ENCODE results near the gene SHROOM2.

Gene SHROOM2

DNA sequence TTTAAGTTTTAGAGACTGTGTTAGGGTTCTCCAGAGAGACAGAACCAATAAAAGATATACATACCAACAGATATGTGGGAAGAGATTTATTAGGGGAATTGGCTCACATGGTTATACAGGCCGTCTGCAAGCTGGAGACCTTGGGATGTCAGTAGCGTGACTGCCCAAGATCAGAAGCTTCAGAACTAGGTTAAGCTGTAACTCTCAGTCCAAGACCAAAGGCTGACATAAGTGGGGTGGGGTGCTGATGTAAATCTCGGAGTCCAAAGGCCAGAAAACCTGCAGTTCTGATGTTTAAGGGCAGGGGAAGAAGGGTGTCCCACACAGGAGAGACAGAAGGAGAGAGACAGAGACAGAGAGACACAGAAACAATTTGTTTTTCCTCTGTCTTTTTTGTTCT, 191.4 kb downstream of the SHROOM2 start:
- Histone ChIP-seq H3K36me3 (ENCODE audit: control insufficient read depth, insufficient read depth, low read length) (no peaks in the 10 kb centered on the region), H3K27me3 (ENCODE audit: control insufficient read depth, insufficient read depth, low read length) (no peaks in the 10 kb centered on the region), H2AFZ (no peak overlapping the region), H3K9me3 (ENCODE audit: control insufficient read depth, low read length) (no peaks in the 10 kb centered on the region), H3K9ac (no peak overlapping the region), H3K4me3 (ENCODE audit: low read depth, low read length) (no peak overlapping the region), H3K4me1 (no peaks in the 10 kb centered on the region), H3K27ac (no peak overlapping the region), H3K4me2 (ENCODE audit: low read length) (no peak overlapping the region), H3K79me2 (no peaks in the 10 kb centered on the region)
- TF ChIP-seq, protein P1, sequence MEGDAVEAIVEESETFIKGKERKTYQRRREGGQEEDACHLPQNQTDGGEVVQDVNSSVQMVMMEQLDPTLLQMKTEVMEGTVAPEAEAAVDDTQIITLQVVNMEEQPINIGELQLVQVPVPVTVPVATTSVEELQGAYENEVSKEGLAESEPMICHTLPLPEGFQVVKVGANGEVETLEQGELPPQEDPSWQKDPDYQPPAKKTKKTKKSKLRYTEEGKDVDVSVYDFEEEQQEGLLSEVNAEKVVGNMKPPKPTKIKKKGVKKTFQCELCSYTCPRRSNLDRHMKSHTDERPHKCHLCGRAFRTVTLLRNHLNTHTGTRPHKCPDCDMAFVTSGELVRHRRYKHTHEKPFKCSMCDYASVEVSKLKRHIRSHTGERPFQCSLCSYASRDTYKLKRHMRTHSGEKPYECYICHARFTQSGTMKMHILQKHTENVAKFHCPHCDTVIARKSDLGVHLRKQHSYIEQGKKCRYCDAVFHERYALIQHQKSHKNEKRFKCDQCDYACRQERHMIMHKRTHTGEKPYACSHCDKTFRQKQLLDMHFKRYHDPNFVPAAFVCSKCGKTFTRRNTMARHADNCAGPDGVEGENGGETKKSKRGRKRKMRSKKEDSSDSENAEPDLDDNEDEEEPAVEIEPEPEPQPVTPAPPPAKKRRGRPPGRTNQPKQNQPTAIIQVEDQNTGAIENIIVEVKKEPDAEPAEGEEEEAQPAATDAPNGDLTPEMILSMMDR (IDR thresholded peaks at IDR 0.05) = no peak

- TF ChIP-seq, protein P1 (IDR thresholded peaks at IDR 0.05) = no peak
- Histone ChIP-seq H3K36me3 (ENCODE audit: control insufficient read depth, insufficient read depth, low read length) (no peaks in the 10 kb centered on the region), H3K27me3 (ENCODE audit: control insufficient read depth, insufficient read depth, low read length) (no peaks in the 10 kb centered on the region), H3K4me3 (ENCODE audit: low read depth, low read length) (no peak overlapping the region), H2AFZ (no peak overlapping the region), H3K4me2 (ENCODE audit: low read length) (no peak overlapping the region), H3K27ac (no peak overlapping the region), H3K79me2 (no peaks in the 10 kb centered on the region), H3K9ac (no peak overlapping the region), H3K4me1 (no peaks in the 10 kb centered on the region), H3K9me3 (ENCODE audit: control insufficient read depth, low read length) (no peaks in the 10 kb centered on the region)
Measured at GRCh38 chrX:9980401-9980800, 194.2 kb downstream of the SHROOM2 start.

GRCh38 chrX:9980927-9981326, 194.7 kb downstream of the SHROOM2 start:
- no peaks in the 10 kb centered on the region for H3K79me2 ChIP-seq
- no peaks in the 10 kb centered on the region for H3K27me3 ChIP-seq (ENCODE audit: control insufficient read depth, insufficient read depth, low read length)
- H3K4me3 ChIP-seq (ENCODE audit: low read depth, low read length) = no peak overlapping the region
- no peak overlapping the region for H3K27ac ChIP-seq
- H3K9me3 ChIP-seq (ENCODE audit: control insufficient read depth, low read length) = no peaks in the 10 kb centered on the region
- H2AFZ ChIP-seq = no peak overlapping the region
- H3K4me2 ChIP-seq (ENCODE audit: low read length) = no peak overlapping the region
- no peak overlapping the region for H3K9ac ChIP-seq
- TF ChIP-seq, protein P1 (IDR thresholded peaks at IDR 0.05) = no peak
- H3K4me1 ChIP-seq = no peaks in the 10 kb centered on the region
- no peaks in the 10 kb centered on the region for H3K36me3 ChIP-seq (ENCODE audit: control insufficient read depth, insufficient read depth, low read length)

DNA sequence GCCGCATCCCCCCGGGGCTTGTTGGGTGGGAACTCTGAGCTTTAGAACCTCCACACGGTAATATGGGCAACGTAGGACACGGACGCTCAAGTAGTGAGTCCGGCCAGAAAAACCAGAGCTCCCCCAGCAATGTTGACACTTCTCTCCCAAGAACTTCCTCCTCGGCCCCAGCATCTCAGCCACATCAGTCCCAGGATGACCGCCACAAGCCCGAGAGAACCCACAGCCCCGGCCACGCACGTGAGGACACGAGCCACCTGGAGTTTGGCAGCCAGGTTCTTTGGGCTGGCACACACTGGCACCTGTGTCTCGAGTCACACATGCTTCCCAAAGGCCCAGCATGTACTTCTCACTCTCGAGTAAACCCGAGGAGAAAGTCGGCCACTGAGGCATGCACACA, 197.2 kb downstream of the SHROOM2 start:
- Histone ChIP-seq H3K79me2 (no peaks in the 10 kb centered on the region), H3K4me1 (no peaks in the 10 kb centered on the region), H3K4me3 (ENCODE audit: low read depth, low read length) (no peak overlapping the region), H2AFZ (no peak overlapping the region), H3K27me3 (ENCODE audit: control insufficient read depth, insufficient read depth, low read length) (no peaks in the 10 kb centered on the region), H3K4me2 (ENCODE audit: low read length) (no peak overlapping the region), H3K27ac (no peak overlapping the region), H3K9me3 (ENCODE audit: control insufficient read depth, low read length) (no peaks in the 10 kb centered on the region), H3K36me3 (ENCODE audit: control insufficient read depth, insufficient read depth, low read length) (no peaks in the 10 kb centered on the region), H3K9ac (no peak overlapping the region)
- TF ChIP-seq, protein P1 (IDR thresholded peaks at IDR 0.05) = no peak

DNA sequence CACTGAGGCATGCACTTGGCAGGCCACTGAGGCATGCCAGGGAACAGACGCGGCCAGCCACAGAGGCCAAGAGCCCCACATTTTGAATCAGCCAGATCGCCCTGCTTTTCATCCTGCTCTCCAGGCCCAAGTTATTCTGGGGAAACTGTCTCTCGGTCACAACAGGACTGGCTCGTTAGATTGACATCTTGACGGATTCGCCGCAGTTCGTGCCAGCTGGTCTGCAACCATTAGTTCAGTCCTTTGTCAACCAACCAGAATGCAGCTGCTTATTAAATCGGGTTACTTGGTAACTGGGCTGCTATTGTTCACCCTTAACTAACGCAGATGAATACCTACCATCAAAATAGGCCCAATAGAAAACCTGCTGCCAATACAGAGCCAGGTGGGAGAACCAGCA, 197.6 kb downstream of the SHROOM2 start:
- H3K27ac ChIP-seq = no peak overlapping the region
- TF ChIP-seq, protein P1 (IDR thresholded peaks at IDR 0.05) = no peak

More for the DNA sequence above, 197.6 kb downstream of the SHROOM2 start:
- H3K79me2 ChIP-seq = no peaks in the 10 kb centered on the region
- H3K27me3 ChIP-seq (ENCODE audit: control insufficient read depth, insufficient read depth, low read length) = no peaks in the 10 kb centered on the region
- H3K9ac ChIP-seq = no peak overlapping the region
- no peak overlapping the region for H3K4me3 ChIP-seq (ENCODE audit: low read depth, low read length)
- H3K4me1 ChIP-seq = no peaks in the 10 kb centered on the region
- no peak overlapping the region for H3K4me2 ChIP-seq (ENCODE audit: low read length)
- no peaks in the 10 kb centered on the region for H3K9me3 ChIP-seq (ENCODE audit: control insufficient read depth, low read length)
- no peaks in the 10 kb centered on the region for H3K36me3 ChIP-seq (ENCODE audit: control insufficient read depth, insufficient read depth, low read length)
- no peak overlapping the region for H2AFZ ChIP-seq
